Inflammatory macrophage treated with lipopolysaccharide for 4 hours (primary cell): ENCODE results near the gene VWF.

Experiments used
- DNase-seq: peaks from one replicate; pipeline ENCODE4 v3.0.0-alpha.2; 2020

Gene VWF

DNA sequence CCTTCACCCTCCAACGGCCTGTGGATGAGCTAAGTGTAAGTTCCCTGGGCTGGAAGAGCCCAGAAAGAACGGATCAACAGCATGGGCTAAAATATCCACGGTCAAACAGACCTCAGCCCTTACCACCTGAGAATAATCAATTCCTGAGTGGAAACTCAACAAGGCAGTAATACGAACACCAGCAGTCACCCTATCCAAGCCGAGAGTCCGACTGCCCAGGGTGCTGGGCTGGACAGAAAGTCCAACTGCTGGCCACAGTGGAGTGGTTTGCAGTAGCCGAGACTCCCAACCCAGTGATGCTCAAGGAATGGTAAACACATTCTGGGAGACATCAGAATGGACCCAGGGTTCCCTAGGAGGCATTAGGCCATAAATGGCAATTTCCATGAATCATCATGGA lies 216.2 kb downstream of the VWF start:
- no peak for DNase-seq

- DNase-seq, result no peak
Observed at GRCh38 chr12:5907807-5908206, 216.7 kb downstream of the VWF start.

DNA sequence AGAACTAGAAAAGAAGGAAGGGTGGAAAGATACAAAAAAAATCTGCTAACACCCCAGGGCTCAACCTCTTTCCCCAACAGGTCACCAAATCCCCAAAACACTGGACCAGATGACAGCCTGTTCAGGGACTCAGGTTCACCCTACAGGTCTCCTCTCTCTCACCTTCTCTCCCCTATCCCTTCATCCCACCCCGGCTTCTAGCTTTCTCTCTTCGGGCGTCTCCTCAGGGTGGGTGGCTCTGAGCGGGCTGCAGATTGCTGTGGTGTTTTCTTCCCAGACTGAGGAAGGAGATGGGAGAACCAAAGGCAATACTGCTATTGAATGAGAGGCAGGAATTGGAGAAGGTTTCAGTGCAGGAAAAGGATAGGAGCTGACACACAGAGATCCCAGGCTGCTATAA lies 218.7 kb downstream of the VWF start:
- no peak for DNase-seq

GRCh38 chr12:5904969-5905368 lies 219.5 kb downstream of the VWF start:
- DNase-seq, result no peak

- DNase-seq, result no peak
Observed at GRCh38 chr12:5904441-5904840, 220.0 kb downstream of the VWF start.

- DNase-seq, result no peak
Observed at GRCh38 chr12:5902736-5903135, 221.7 kb downstream of the VWF start.

DNA sequence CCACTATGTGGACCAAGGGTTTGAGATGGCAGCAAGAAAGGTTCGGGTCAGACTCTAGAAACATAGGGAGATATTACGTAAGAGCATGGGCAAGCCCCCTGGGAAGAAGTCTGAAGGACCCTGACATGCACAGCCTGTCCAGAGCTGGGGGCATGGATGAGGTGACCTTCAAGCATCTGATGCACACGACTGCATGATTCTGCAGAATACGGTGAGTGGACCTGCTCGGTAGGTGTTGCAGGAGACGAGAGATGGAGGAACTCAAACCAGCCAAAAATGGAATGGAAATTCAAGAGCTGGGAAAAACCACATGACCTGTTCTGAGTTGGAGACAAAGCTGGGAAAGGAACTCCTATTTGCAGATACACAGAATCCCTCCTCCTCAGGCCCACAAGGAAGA lies 223.1 kb downstream of the VWF start:
- no peak for DNase-seq

- no peak for DNase-seq
Observed at GRCh38 chr12:5900533-5901205, 223.8 kb downstream of the VWF start.

DNA sequence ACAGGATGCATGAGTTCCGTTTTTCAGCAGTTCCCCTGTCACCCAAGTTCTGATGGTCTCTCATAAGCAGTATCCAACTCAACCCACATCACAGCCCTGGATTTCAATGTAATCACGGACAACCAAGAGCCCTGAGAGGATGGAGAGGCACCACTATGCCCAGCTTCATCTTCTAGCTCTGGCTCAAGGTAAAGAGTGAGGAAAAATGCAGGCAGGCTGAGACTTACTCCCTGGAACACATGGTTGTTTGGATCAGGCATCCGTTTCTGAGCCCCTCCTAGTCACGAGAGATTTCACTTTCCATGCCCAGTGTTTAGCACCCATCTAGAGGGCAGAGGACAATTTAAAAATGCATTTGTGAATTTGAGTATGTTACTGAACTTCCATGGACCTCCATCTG lies 224.4 kb downstream of the VWF start:
- no peak for DNase-seq

GRCh38 chr12:5899675-5900074 lies 224.8 kb downstream of the VWF start:
- no peak for DNase-seq

- no peak for DNase-seq
Observed at GRCh38 chr12:5898874-5899273, 225.6 kb downstream of the VWF start.
